Upper lobe of left lung (tissue), 6 donors: ENCODE measurements around the gene MT1B. TPM values are rescaled to one million over a fixed set of nuclear protein-coding genes. Genes with fewer than 3 reads are reported as not detected.

Experiments
- ATAC-seq, 2 donors: fragments of 200-7000 bp; cut with Tn5 transposase; one replicate each; pipeline ENCODE4 v1.9.1; 2022; ENCODE audit warnings: mild to moderate bottlenecking in 2 of 2, moderate library complexity in 2 of 2; ENCODE audit not compliant: low FRiP score in 2 of 2
- DNase-seq, 2 donors: peaks; one replicate each; pipeline ENCODE4 v3.0.0-alpha.2; 2019 to 2020
- H3K27ac ChIP-seq, 4 donors: fragments of 200-600 bp; sonication (generic); one replicate each; pipeline ENCODE4 v1.5.1; 2016 to 2019
- H3K27me3 ChIP-seq, 4 donors: fragments of 200-600 bp; sonication (generic); one replicate each; pipeline ENCODE4 v1.5.1; 2017 to 2019
- H3K36me3 ChIP-seq, 4 donors: fragments of 200-600 bp; sonication (generic); one replicate each; pipeline ENCODE4 v1.5.1; 2016 to 2019
- H3K4me1 ChIP-seq, 4 donors: fragments of 200-600 bp; sonication (generic); one replicate each; pipeline ENCODE4 v1.5.1; 2018 to 2019
- H3K4me3 ChIP-seq, 4 donors: fragments of 200-600 bp; sonication (generic); one replicate each; pipeline ENCODE4 v1.5.1; 2017 to 2019; ENCODE audit warnings: mild to moderate bottlenecking in 2 of 4, moderate library complexity in 1 of 4
- H3K9me3 ChIP-seq, 4 donors: fragments of 200-600 bp; sonication (generic); one replicate each; pipeline ENCODE4 v1.5.1; 2018 to 2019
- CTCF ChIP-seq, 6 experiments: fragments of 450-650 bp in 4 of 6; fragments of 200-600 bp in 2 of 6; sonication (generic) in 2 of 6; IDR thresholded peaks; one replicate each; pipeline ENCODE4 v1.5.1; 2016 to 2019; ENCODE audit warnings: antibody characterized with exemption in 6 of 6
- EP300 ChIP-seq, 4 donors: sonication (generic); formaldehyde crosslinking; IDR thresholded peaks; one replicate each; pipeline ENCODE4 v1.5.1; 2017; ENCODE audit warnings: antibody characterized with exemption in 4 of 4, control low read depth in 2 of 4
- POLR2A ChIP-seq, 4 donors: fragments of 450-650 bp; IDR thresholded peaks; one replicate each; pipeline ENCODE4 v1.5.1; 2016 to 2017; ENCODE audit warnings: antibody characterized with exemption in 4 of 4, mild to moderate bottlenecking in 2 of 4
- POLR2AphosphoS5 ChIP-seq, 2 donors: sonication (generic); formaldehyde crosslinking; IDR thresholded peaks; one replicate each; pipeline ENCODE4 v1.5.1; 2017; ENCODE audit warnings: antibody characterized with exemption in 2 of 2
- WGBS, 2 donors: methylation state at CpG; one replicate each; pipeline ENCODE4 v1.1.5; 2017 to 2018; 5-methylcytosine and 5-hydroxymethylcytosine counted together
- total RNA-seq, 6 donors: library from RNA; depleted of rRNA in 4 of 6; stranded (reverse); fragments of >200 nt in 4 of 6; gene quantifications; one replicate each; pipeline versions ENCODE4 v1.1.0 to v1.2.1, GENCODE V29; 2016 to 2021
- donor health status: DM: no; HTN: no; CAD: no; lungs with moderate emphysema.
- donor health status: DM: no; HTN: yes; CAD: no; lungs with severe emphysema.

The MT1B gene
- total RNA-seq, 6 donors from 2014 or later = not detected

- ATAC-seq (no peak), DNase-seq (no peak)
- TF ChIP-seq POLR2AphosphoS5 (IDR thresholded peaks at IDR 0.05) (no peak), POLR2A (IDR thresholded peaks at IDR 0.05) (no peak), CTCF (IDR thresholded peaks at IDR 0.05) (no peak), EP300 (IDR thresholded peaks at IDR 0.05) (no peak)
- Histone ChIP-seq H3K27ac (no peak overlapping the region), H3K27me3 (no peaks in the 10 kb centered on the region), H3K9me3 (no peaks in the 10 kb centered on the region), H3K4me3 (no peak overlapping the region), H3K36me3 (no peaks in the 10 kb centered on the region), H3K4me1 (peaks cover 2 to 12% (median 10%) of the 10 kb centered on the region in 4 donors)
- WGBS, 2 donors = 80 to 91% methylated on average over 7 of the region's 7 CpGs
Measured at GRCh38 chr16:56653218-56653617, 1.5 kb downstream of the MT1B start.

GRCh38 chr16:56657555-56658326 lies 6.1 kb downstream of the MT1B start, which contains the start of gene MT1F:
TSS of gene MT1F (plus strand) at chr16:56657959. CDS start at chr16:56658059, 100 bp downstream.
- Histone ChIP-seq H3K9me3 (no peaks in the 10 kb centered on the region), H3K36me3 (no peaks in the 10 kb centered on the region), H3K27me3 (peaks cover 0 to 2% (median under 1%) of the 10 kb centered on the region in 4 donors), H3K4me1 (peaks cover 6 to 21% (median 15%) of the 10 kb centered on the region in 4 donors), H3K27ac (peak within 1 kb of the TSS; percentile 24 to 81 (median 50)), H3K4me3 (peak within 1 kb of the TSS; percentile 19 to 75 (median 66))
- ATAC-seq (peak; percentile 88 to 92), DNase-seq (peak; percentile 96 to 98)
- 2 to 4% methylated on average over 13 to 30 of the region's 46 CpGs for WGBS, 2 donors
- TF ChIP-seq POLR2AphosphoS5 (IDR thresholded peaks at IDR 0.05) = peak in 1 of 2 donors; percentile 15
- no peak for TF ChIP-seq CTCF (IDR thresholded peaks at IDR 0.05)
- peak in 1 of 4 donors; percentile 46 for TF ChIP-seq POLR2A (IDR thresholded peaks at IDR 0.05)
- TF ChIP-seq EP300 (IDR thresholded peaks at IDR 0.05) = peak in 1 of 4 donors; percentile 1

- Histone ChIP-seq H3K4me3 (peak overlapping the region in 3 of 4 donors; percentile 63 to 75 (median 69)), H3K27me3 (peaks cover 0 to 8% (median 5%) of the 10 kb centered on the region in 4 donors), H3K36me3 (no peaks in the 10 kb centered on the region), H3K4me1 (peaks cover 10 to 27% (median 20%) of the 10 kb centered on the region in 4 donors), H3K27ac (peak overlapping the region in 3 of 4 donors; percentile 24 to 81 (median 68)), H3K9me3 (no peaks in the 10 kb centered on the region)
- no peak for DNase-seq
- TF ChIP-seq EP300 (IDR thresholded peaks at IDR 0.05) (no peak), POLR2AphosphoS5 (IDR thresholded peaks at IDR 0.05) (no peak), CTCF (IDR thresholded peaks at IDR 0.05) (no peak), POLR2A (IDR thresholded peaks at IDR 0.05) (no peak)
- 53 to 76% methylated on average over 5 to 10 of the region's 10 CpGs for WGBS, 2 donors
- ATAC-seq = no peak
Measured at GRCh38 chr16:56658327-56658875, 6.7 kb downstream of the MT1B start.

GRCh38 chr16:56662357-56663354 lies 11.0 kb downstream of the MT1B start:
- no peaks in the 10 kb centered on the region for H3K36me3 ChIP-seq
- 18 to 24% methylated on average over 17 to 34 of the region's 48 CpGs for WGBS, 2 donors
- H3K27ac ChIP-seq = no peak overlapping the region
- H3K4me1 ChIP-seq = peaks cover 7 to 22% (median 17%) of the 10 kb centered on the region in 4 donors
- DNase-seq (no peak), ATAC-seq (no peak)
- no peaks in the 10 kb centered on the region for H3K9me3 ChIP-seq
- TF ChIP-seq CTCF (IDR thresholded peaks at IDR 0.05) (no peak), POLR2A (IDR thresholded peaks at IDR 0.05) (no peak), POLR2AphosphoS5 (IDR thresholded peaks at IDR 0.05) (no peak), EP300 (IDR thresholded peaks at IDR 0.05) (no peak)
- H3K4me3 ChIP-seq = peak overlapping the region in 3 of 4 donors; percentile 13 to 32 (median 25)
- peaks cover 0 to 9% (median 6%) of the 10 kb centered on the region in 4 donors for H3K27me3 ChIP-seq
